Kidney (tissue), 14 donors: ENCODE data around the gene INPP5A. TPM values are rescaled to one million over a fixed set of nuclear protein-coding genes. Genes with fewer than 3 reads are reported as not detected.

Source experiments
- DNase-seq, 5 donors: peaks; one replicate each; pipeline ENCODE4 v3.0.0-alpha.2; 2013 to 2020
- FAIRE-seq: peaks from 2 replicates; lab custom pipeline; 2012; peaks lifted over from hg19 to GRCh38; lab: Jason Lieb, UNC
- H3K27ac ChIP-seq, 2 donors: one replicate each; pipeline ENCODE4 v1.7.0; 2013; ENCODE audit warnings: low read depth in 2 of 2, low read length in 2 of 2, inconsistent platforms in 1 of 2
- H3K27me3 ChIP-seq: one replicate; pipeline ENCODE4 v1.7.1; 2013; ENCODE audit warnings: low read length, inconsistent platforms; ENCODE audit not compliant: control insufficient read depth, insufficient read depth
- H3K36me3 ChIP-seq, 3 donors: one replicate each; pipeline versions ENCODE4 v1.7.0 to v1.7.1; 2013; ENCODE audit warnings: low read length in 3 of 3, control low read depth in 1 of 3, inconsistent platforms in 1 of 3; ENCODE audit not compliant: insufficient read depth in 3 of 3, control insufficient read depth in 2 of 3
- H3K4me1 ChIP-seq, 3 donors: one replicate each; pipeline versions ENCODE4 v1.7.0 to v1.7.1; 2013; ENCODE audit warnings: low read length in 3 of 3, inconsistent platforms in 1 of 3, low read depth in 1 of 3; ENCODE audit not compliant: control insufficient read depth in 2 of 3, insufficient read depth in 2 of 3
- H3K4me3 ChIP-seq, 3 donors: one replicate each; pipeline versions ENCODE4 v1.7.0 to v1.8.1; 2013; ENCODE audit warnings: low read length in 3 of 3, control low read depth in 1 of 3, inconsistent platforms in 1 of 3
- H3K9ac ChIP-seq, 3 donors: one replicate each; pipeline versions ENCODE4 v1.7.0 to v1.7.1; 2013; ENCODE audit warnings: low read length in 3 of 3, control low read depth in 1 of 3, inconsistent platforms in 1 of 3
- H3K9me3 ChIP-seq, 3 donors: one replicate each; pipeline versions ENCODE4 v1.7.0 to v1.7.1; 2013; ENCODE audit warnings: low read length in 3 of 3, control low read depth in 1 of 3, inconsistent platforms in 1 of 3; ENCODE audit not compliant: control insufficient read depth in 2 of 3, insufficient read depth in 1 of 3
- CTCF ChIP-seq: IDR thresholded peaks from 3 replicates; pipeline ENCODE4 v1.5.1; 2012; ENCODE audit warnings: mild to moderate bottlenecking, moderate library complexity, borderline replicate concordance; ENCODE audit not compliant: insufficient read depth; ENCODE audit errors: extremely low read depth
- intact Hi-C: fragments of 100-400 bp; cut with DNase I; formaldehyde crosslinking; loops from one replicate; pipeline ENCODE4 v1.11.1; 2022
- polyA plus RNA-seq: library from polyadenylated mRNA; stranded (reverse); fragments of 350-450 nt; fragmentation: Illumina TruSeq; extraction: RNeasy Lipid Tissue Mini Kit (QIAGEN cat#74804); gene quantifications from one replicate; pipeline ENCODE4 v1.2.3, GENCODE V29; 2014; ENCODE audit warnings: low read depth, low replicate concordance; ENCODE audit not compliant: insufficient read depth
- total RNA-seq: library from RNA; stranded (reverse); fragmentation: NEBNext Ultra II Directional; extraction: Animal tissue kit (Norgen Biotek cat#: 25700); gene quantifications from one replicate; pipeline ENCODE4 v1.2.1, GENCODE V29; 2021
- donor health status: control.
- donor health status: control.
- donor health status: control.
- donor health status: control.
- donor health status: control.
- donor health status: DM: yes; HTN: yes; CAD: no.
- donor health status: Normal renal cell carcinoma (clear cell type).

The INPP5A gene
- total and polyA plus RNA-seq, 2 donors from 2014 or later: 20.8 to 40.3 TPM

- Histone ChIP-seq H3K4me3 (no peak overlapping the region), H3K9ac (no peak overlapping the region), H3K27me3 (no peaks in the 10 kb centered on the region), H3K36me3 (no peaks in the 10 kb centered on the region), H3K9me3 (no peaks in the 10 kb centered on the region), H3K27ac (no peak overlapping the region), H3K4me1 (no peaks in the 10 kb centered on the region)
- FAIRE-seq (no peak), DNase-seq (peak in 4 of 5 donors; percentile 73 to 81 (median 76))
- intact Hi-C loops: no loop called here
- no peak for TF ChIP-seq CTCF
These were observed 185.1 kb downstream of the INPP5A start for GRCh38 chr10:132722394-132723329.

- DNase-seq: no peak
These were observed 185.9 kb downstream of the INPP5A start for GRCh38 chr10:132723330-132723970.

GRCh38 chr10:132724446-132724845 is 186.9 kb downstream of the INPP5A start:
- Histone ChIP-seq H3K27me3 (no peaks in the 10 kb centered on the region), H3K9ac (no peak overlapping the region), H3K4me1 (no peaks in the 10 kb centered on the region), H3K36me3 (peaks cover 0 to 2% (median 0%) of the 10 kb centered on the region in 3 donors), H3K27ac (no peak overlapping the region), H3K9me3 (no peaks in the 10 kb centered on the region), H3K4me3 (no peak overlapping the region)
- intact Hi-C loops: no loop called here
- no peak for DNase-seq
- TF ChIP-seq CTCF: no peak
- FAIRE-seq: no peak

More at GRCh38 chr10:132723330-132723970, 185.9 kb downstream of the INPP5A start:
- intact Hi-C loops: no loop called here
- no peak for FAIRE-seq
- H3K27me3 ChIP-seq: no peaks in the 10 kb centered on the region
- H3K27ac ChIP-seq: no peak overlapping the region
- no peak overlapping the region for H3K4me3 ChIP-seq
- H3K36me3 ChIP-seq: peaks cover 0 to 2% (median 0%) of the 10 kb centered on the region in 3 donors
- H3K9ac ChIP-seq: no peak overlapping the region
- H3K9me3 ChIP-seq: no peaks in the 10 kb centered on the region
- no peak for TF ChIP-seq CTCF
- no peaks in the 10 kb centered on the region for H3K4me1 ChIP-seq
